Activated CD8-positive, alpha-beta memory T cell treated with anti-CD3 and anti-CD28 coated beads for 36 hours (primary cell): ENCODE data around the gene PAX7. TPM values are rescaled to one million over a fixed set of nuclear protein-coding genes. Genes with fewer than 3 reads are reported as not detected.

Experiments
- CTCF ChIA-PET: fragments of 350-600 bp; sonication (Branson Sonifier 250); formaldehyde crosslinking; loops from one replicate; lab custom pipeline; 2021; ENCODE audit warnings: antibody characterized with exemption; lab: Charles Lee
- POLR2A ChIA-PET: fragments of 350-600 bp; sonication (Branson Sonifier 250); formaldehyde crosslinking; loops from one replicate; lab custom pipeline; 2021; ENCODE audit warnings: antibody characterized with exemption; lab: Charles Lee
- total RNA-seq, 2 experiments: library from RNA; stranded (reverse); gene quantifications; one replicate each; pipeline ENCODE4 v1.2.3, GENCODE V29; 2021

Gene PAX7
- total RNA-seq, 2 experiments from 2014 or later = not detected

DNA sequence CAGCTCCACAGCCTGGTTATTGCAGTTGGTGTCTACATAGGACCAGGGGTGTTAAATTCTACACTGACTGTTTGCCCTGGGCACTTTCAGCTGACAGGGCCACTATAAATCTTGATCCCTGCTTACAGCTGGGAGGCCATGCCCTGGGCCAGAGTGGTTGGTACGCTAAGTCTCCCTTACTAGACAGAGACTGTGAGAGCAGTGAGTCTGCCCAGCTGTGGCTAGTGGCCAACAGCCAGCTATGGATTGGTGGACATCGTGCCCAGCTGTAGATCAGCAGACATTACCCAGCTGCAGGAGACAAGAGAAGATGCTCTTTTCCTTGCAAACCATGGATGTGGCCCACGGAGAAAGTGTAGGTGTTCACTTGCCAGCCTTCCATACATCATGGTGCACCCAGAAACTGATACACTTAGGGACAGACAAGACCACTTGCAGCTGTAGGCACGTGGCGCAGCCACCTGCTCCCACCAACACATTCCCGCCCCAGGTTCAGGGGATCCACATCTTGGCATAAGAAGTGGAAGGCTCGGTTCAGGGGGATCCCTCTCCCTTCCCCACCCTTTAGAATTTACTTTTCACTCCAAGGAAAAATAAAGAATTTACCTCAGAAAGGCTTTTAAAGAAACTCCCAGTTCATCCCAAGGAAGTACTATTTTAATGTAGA lies 16.4 kb upstream of the PAX7 start:
- ChIA-PET CTCF (no interaction called here), POLR2A (no interaction called here)

DNA sequence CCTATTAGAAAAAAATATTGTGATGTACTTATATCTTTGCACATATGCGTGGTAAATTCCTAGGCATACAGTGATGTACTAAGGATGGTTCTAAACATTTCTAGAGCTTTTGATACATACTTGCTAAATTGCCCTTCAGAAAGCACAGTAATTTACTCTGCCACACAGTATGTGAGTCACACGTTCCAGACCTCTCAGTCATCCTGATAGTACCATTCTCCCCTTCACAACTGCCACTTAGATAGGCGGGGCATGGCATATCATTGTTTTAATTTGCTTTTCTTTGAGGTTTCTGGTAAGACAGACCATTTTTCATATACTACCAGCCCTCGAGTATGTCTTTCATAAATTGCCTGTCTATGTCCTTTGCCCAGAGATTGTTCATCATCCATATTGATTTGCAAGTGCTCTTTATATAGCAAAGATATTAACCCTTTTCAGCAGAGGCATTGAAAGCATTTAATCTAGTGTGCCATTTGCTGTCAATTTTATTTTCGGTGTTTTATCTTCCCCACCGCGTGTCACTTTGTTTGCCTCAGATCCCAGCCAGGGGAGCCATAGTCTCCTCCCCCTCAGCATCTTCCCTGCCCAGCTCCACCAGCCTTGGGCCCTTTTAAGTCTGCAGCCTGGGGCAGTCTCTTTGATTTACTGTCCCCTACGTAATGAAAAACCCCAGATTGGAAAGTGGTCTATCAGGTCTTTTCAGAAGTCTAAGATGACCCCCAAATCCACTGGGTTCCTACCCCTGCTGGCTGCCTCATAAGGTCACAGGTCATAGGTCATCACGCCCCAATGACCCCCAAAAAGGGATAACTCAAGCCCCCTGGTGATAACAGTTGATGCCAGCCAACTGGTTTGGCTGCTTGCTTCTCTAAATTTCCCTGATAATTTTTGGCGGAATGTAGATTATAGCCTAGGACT lies 11.8 kb upstream of the PAX7 start:
- ChIA-PET CTCF (interaction anchor here (1.5 kb wide), 1 partner anchor 22 kb away, joined by 4 read pairs; no protein-coding TSS in a partner anchor), POLR2A (no interaction called here)

DNA sequence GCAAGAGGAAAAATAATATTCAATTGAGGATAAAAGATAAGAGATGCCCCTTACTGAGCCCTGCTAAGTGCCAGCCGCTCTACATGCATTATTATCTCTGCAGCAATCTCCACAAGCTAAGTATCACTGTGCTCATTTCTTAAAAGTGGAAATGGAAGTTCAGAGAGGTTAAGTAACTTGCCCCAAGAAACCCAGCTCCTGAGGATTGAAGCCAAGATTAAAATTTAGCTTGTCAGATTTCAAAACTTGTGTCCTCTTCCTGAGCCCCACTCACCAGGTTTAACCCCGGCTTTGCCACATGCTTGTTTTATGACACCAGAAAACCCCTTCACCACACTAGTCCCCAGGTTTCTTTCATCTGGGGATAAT lies 11.2 kb upstream of the PAX7 start:
- POLR2A ChIA-PET = no interaction called here

DNA sequence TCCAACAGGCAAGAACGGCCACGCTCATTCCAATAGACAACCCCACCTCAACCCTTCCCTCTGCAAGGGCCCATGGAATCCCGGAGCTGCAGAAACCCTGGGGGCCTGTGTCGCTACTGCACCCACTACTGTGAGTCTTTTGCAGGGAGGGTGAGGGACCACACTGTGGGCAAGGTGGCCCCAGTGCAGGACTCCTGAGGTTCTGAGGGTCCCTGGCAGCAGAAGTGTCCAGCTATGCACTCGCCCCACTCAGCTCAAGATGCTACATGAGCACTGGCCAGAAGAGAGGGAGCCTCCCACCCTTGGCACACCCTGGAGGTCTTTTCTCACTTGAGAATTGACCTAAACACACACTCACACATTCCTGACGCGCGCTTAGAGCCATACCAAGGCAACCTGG lies 2.1 kb upstream of the PAX7 start:
- CTCF ChIA-PET = interaction anchor here (1.1 kb wide), 1 partner anchor 32 kb away, joined by 3 read pairs; no protein-coding TSS in a partner anchor
- POLR2A ChIA-PET = no interaction called here

More for the DNA sequence above, 11.2 kb upstream of the PAX7 start:
- CTCF ChIA-PET = interaction anchor here (1.5 kb wide), 1 partner anchor 23 kb away, joined by 4 read pairs; no protein-coding TSS in a partner anchor

DNA sequence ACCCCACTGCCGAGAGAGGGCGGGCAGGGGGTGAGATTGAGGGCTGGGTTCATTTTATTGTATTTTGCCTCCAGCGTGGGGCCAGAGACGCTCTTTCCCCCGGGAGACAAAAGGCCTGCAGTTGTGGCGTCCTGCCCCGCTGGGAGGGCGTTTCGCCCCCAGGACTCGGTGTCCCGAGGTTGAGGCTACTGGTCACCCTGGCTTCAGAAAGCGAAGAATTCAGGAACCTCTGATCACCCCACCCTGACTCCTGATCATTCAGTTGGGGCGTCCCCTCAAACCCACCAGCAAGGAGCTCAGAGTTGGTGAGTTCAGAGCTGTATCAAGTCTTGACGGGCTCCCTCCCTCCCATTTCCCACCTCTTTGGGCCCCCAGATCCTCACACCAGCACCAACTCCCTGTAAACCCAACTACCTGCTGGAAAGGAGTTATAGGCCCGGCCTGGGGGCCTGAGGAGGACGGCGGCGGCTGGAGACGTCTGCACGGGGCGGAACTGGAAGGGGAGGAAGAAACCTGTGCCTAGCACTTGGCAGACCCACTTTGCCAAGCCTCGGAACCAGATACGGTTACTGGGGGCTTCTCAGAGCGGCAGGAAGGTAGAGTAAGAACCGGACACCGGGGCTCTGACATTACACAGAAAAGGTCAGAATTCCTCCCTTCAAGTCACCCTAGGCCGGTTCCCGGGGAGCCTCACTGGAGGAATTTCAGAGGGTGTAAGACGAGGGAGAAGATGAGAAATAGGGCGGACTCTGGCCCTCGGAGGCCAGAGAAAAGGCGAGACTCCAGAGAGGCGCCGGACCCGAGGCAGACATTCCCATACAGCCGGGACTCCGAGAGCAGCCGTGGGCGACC lies 761 bp upstream of the PAX7 start:
- POLR2A ChIA-PET = no interaction called here
- CTCF ChIA-PET = no interaction called here

DNA sequence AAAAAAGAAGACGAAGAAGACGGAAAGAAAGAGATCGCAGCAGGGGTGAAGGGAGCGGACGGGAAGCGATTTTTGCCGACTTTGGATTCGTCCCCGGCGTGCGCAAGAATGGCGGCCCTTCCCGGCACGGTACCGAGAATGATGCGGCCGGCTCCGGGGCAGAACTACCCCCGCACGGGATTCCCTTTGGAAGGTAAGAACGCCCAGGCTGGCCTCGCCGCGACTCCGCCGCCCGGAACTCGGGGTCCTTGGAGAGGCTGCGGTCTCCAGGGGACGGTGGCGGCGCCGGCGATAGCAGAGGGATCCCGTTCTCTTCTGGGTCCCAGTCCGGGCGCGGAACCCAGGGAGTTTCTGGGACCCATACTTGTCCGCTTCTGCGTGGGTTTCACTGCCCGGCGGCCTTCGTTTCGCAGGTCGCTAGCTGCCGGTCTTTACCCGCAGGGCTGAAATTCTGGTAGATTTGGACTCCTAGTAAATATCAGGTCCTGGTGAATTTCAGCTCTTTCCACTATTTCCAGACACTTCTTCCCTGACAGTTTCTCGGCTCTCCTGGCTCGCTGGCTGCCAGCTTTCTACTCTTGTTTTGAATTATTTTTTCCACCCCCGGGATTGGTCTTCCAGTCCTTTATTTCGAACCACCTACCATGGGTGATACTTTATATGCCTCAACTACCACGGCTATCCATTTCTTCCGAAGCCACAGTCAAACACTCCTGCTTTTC lies 1.0 kb downstream of the PAX7 start:
- CTCF ChIA-PET = no interaction called here
- POLR2A ChIA-PET = no interaction called here

DNA sequence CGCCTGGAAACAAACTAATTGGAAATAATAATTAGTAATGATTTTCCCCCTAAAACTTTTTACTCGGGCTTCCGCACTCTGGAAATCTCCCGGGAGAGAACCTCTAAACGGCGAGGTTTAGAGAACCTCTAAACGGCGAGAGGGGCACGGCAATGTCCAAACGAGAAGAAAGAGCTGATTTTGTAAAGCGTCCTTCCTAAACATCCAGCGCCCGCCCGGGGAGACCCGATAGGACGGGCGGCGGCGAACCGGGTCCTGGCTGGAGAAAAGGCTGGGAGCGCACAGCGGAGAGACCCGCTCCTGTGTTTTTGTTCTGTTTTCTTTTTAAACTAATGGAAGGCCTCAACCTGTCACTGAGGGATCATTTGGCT lies 1.6 kb downstream of the PAX7 start:
- CTCF ChIA-PET = no interaction called here
- POLR2A ChIA-PET = no interaction called here

DNA sequence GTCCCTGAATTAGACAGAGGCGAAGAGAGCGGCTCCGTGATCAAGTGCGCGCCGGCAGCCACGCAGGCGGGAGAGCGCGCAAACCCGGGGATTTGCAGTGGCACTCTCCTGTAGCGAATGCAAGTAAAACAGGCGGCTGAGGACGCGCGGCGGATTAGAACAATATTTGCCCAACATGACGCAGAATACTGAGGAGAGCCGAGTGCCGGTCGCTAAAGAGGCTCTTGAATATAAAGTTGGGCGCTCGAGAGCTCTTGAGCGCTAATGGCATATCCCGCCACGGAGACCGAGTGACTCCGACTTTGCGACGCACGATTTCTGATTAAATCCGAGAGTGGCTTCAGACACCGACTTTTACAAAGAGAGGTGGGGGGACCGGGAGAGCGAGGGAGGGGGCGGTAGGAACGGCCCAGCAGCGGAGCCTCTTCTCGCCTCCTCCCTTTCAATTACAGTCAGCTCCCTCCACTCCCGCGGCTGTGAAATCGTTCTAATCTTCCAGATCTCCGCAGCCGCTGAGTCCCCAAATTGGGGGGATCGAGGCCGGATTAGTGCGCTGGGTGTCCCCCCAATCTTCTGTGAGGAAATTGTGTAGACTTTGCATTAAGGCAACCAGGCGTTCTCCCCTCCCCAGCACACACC lies 2.3 kb downstream of the PAX7 start:
- CTCF ChIA-PET = no interaction called here

DNA sequence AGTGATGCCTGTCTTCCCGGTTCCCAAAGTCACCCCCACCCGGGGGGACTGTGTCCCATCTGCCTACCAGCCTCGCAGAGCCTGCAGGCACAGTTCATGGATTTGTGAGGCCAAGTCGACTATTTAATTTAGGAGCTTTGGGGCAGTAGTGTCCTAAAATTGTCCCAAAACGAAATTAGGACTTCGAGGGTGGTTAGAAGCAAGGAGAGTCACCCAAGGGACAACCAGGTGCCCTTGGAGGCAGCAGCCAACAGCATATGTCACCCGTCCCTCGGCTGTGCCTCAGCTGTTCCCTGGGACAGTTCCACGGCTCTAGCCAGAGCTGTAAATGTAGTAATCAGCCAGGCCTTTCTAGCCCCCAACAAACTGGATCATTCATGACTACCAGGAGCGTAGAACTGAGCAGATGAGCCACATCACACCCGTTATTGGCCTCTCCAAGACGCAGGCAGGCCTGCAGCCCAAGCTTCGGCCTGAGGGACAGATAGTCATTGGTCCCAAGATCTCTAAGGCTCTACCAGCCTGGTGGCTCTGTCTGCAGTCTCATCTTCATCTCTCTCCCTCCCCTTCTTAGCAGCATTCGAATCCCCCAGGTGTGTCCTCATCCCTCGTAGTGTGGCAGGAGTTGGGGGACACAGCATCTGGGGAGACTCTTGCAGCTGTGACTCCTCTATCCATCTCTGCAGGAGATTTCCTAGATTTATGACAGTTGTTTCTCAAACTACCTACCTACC lies 2.9 kb downstream of the PAX7 start:
- CTCF ChIA-PET = no interaction called here

More for the DNA sequence above, 2.3 kb downstream of the PAX7 start:
- POLR2A ChIA-PET = no interaction called here

DNA sequence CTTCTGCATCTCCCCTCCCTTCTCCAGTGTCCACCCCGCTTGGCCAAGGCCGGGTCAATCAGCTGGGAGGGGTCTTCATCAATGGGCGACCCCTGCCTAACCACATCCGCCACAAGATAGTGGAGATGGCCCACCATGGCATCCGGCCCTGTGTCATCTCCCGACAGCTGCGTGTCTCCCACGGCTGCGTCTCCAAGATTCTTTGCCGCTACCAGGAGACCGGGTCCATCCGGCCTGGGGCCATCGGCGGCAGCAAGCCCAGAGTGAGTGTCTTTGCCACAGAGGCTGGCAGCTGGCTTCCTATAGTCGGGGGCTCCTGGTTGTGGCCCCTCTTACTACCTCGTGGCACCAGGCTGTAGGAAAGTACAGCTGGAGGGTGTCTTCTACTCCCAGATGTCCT lies 3.6 kb downstream of the PAX7 start:
- ChIA-PET CTCF (no interaction called here), POLR2A (no interaction called here)

More for the DNA sequence above, 2.9 kb downstream of the PAX7 start:
- POLR2A ChIA-PET = no interaction called here

DNA sequence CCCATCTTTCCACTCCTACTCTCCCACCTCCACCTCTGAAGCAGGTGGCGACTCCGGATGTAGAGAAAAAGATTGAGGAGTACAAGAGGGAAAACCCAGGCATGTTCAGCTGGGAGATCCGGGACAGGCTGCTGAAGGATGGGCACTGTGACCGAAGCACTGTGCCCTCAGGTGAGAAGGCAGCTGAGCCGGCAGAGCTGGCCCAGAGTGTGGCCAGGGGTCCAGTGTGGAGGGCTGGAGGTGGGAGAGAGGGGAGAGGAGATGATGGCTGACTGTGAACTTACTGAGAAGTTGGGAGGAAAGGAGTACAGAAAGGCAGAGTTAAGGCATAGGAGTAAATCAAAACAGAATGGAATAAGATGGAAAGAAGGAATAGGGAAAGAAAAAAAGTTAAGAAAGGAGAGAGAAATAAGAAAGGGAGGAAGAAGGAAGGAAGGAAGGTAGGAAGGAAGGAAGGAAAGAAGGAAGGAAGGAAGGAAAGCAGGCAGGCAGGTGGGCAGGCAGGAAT lies 4.5 kb downstream of the PAX7 start:
- POLR2A ChIA-PET = no interaction called here
- CTCF ChIA-PET = no interaction called here

DNA sequence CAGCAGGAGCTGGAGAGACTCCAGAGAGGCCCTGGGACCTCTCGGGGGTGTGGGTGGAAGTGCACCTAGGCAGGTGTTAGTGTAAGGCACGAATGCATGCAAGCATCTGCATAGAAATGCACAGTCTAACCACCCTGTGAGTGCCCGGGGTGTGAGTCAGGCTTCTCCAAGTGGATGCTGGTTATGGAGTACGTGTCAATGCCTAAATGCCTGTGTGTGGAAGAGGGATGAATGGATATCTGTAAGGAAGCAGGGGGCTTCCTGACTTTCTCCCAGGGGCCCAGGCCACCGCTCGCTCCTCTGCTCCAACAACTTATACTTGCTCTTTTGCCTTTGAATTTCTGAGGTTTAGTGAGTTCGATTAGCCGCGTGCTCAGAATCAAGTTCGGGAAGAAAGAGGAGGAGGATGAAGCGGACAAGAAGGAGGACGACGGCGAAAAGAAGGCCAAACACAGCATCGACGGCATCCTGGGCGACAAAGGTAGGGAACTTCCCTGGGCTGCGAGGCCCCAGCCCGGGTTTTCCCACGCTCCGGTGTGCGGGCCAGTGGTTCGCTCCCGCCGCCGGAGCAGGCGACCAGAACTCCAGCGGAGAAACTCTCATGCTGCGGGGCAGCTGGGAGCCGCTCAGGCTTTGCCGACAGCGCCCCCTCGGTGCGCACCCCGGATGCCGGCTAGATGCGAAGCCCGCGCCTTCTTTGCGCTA lies 5.4 kb downstream of the PAX7 start:
- CTCF ChIA-PET = no interaction called here
- POLR2A ChIA-PET = no interaction called here

DNA sequence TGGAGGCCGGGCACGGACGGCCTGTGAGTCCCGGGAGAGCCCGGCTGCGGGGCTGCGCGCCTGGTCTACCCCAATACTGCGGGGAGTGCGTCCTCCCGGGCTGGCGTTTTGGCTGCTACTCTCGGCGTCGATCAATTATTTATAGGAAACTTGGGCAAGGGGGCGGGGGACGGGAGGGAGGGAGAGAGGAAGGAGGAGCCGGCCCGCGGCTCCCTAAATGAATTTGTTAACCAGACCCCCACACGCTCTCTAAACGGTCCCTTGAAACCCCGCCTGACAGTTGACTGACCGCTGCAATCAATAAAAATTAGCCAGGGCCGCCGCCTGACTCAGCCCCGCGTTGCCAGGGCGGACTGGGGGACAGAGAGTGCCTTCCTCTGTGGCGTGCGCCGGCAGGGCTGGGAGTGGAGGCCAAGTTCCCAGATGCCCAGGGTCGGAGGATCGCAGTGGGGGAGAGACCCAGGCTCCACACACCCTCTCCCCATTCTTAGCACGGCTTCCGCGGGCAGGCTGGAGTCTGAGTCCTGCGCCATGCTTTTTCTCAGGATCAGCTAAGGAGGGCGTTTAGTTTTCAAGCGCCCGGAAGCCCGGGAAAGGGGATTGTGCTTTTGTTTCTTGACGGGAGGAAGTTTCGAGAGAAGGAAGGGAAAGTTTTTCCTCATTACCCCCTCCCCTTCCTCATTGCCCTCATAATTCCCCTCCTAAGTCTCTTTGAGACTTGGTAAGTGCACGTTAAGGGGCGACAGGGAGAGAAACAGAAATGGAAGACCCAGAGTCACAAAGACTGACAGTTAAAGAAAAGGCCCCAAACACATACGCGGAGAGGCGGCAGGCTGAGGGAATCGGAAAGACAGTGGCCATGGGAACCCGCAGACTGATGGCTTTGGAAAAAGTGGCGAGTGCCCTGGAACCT lies 6.2 kb downstream of the PAX7 start:
- ChIA-PET POLR2A (no interaction called here), CTCF (no interaction called here)

DNA sequence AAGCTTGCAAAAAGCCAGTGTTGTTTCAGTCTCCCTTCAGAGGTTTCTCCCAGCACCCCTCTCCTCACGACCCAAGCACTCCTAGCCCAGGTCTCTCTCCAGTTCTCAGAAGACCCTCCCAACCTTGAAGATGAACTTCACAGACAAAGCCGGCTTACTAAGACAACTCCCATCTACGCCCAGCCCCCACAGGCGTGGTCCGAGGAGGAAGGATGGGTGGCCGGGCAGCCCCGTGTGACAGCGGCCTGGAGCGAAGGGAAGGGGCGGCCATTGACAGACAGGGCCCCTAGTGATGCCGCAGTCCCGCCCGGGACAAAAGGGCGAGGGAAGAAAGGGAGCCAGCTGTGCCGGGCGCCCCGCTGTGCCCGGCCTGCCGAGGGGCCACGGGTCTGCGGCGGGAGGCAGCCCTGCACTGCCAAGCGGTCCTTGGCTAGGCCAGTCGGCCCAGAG lies 6.9 kb downstream of the PAX7 start:
- POLR2A ChIA-PET = no interaction called here
- CTCF ChIA-PET = no interaction called here

DNA sequence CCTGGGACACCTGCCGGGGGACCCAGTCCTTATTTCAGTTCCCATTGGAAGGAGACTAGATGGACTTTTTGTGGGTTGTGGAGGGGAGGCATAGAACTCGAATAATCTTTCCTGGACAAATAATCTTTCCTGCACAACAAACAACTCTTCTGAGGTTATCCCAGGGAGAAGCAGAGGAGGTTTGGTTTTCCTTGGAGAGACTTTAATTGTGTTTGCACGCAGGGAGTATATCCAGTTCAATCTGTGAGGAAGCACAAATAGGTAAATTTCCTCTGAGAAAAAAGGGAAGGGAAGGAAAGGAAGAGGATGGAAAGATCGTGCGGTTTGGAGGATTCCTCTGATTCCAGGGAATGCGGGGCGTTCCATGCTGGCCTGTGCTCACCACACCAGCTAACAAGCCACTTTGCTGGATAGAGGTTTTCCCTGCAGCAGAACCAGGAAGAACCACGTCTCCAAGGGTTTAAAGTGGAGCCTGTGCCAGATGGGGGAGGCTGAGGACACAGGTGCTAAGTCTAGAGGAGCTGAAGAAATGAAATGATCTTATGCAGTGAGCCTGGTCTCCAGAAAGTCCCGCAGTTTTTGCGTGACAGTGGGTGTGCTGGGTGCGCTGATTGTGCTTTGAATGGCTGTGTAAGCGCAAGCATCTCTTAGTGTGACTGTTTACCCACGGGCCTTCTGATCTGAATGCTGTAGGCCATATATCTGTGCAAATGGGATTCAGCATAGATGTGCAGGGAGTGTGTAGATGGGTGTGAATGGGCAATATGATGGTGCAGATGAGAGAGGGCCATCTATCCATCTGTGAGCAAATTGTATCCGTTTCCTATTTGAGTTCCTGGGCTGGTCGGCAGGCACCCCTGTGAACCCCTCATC lies 7.6 kb downstream of the PAX7 start:
- POLR2A ChIA-PET = no interaction called here
- CTCF ChIA-PET = no interaction called here
